ENCODE measurements around the gene CYFIP1.

DNA sequence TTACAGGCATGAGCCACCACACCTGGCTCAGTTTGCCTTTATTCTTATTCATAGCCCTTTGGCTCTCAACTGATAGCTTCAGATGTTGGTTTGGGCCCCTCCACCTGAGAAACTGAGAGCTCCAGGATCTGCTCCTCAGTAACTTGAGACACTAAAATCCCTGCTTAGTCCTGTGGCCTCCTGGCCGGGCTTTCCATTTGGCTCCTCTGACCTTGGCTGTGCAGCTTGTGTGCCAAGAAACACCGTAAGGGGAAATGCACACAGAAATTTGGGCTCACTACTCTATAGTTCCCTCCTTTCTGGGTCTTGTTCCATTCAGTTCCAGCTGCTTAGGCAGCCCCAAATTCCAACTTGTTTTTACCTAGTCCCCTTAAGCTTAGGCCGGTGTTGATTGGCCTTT, 116.8 kb downstream of the CYFIP1 start:
- TF ChIP-seq, protein P1, sequence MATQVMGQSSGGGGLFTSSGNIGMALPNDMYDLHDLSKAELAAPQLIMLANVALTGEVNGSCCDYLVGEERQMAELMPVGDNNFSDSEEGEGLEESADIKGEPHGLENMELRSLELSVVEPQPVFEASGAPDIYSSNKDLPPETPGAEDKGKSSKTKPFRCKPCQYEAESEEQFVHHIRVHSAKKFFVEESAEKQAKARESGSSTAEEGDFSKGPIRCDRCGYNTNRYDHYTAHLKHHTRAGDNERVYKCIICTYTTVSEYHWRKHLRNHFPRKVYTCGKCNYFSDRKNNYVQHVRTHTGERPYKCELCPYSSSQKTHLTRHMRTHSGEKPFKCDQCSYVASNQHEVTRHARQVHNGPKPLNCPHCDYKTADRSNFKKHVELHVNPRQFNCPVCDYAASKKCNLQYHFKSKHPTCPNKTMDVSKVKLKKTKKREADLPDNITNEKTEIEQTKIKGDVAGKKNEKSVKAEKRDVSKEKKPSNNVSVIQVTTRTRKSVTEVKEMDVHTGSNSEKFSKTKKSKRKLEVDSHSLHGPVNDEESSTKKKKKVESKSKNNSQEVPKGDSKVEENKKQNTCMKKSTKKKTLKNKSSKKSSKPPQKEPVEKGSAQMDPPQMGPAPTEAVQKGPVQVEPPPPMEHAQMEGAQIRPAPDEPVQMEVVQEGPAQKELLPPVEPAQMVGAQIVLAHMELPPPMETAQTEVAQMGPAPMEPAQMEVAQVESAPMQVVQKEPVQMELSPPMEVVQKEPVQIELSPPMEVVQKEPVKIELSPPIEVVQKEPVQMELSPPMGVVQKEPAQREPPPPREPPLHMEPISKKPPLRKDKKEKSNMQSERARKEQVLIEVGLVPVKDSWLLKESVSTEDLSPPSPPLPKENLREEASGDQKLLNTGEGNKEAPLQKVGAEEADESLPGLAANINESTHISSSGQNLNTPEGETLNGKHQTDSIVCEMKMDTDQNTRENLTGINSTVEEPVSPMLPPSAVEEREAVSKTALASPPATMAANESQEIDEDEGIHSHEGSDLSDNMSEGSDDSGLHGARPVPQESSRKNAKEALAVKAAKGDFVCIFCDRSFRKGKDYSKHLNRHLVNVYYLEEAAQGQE (IDR thresholded peaks at IDR 0.05; ENCODE audit: insufficient read depth in 1 of 2, low read depth in 2 of 2, low read length in 1 of 2): no peak
- TF ChIP-seq, protein P2, sequence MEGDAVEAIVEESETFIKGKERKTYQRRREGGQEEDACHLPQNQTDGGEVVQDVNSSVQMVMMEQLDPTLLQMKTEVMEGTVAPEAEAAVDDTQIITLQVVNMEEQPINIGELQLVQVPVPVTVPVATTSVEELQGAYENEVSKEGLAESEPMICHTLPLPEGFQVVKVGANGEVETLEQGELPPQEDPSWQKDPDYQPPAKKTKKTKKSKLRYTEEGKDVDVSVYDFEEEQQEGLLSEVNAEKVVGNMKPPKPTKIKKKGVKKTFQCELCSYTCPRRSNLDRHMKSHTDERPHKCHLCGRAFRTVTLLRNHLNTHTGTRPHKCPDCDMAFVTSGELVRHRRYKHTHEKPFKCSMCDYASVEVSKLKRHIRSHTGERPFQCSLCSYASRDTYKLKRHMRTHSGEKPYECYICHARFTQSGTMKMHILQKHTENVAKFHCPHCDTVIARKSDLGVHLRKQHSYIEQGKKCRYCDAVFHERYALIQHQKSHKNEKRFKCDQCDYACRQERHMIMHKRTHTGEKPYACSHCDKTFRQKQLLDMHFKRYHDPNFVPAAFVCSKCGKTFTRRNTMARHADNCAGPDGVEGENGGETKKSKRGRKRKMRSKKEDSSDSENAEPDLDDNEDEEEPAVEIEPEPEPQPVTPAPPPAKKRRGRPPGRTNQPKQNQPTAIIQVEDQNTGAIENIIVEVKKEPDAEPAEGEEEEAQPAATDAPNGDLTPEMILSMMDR (IDR thresholded peaks at IDR 0.05): no peak
- TF ChIP-seq POLR2AphosphoS5 (IDR thresholded peaks at IDR 0.05; ENCODE audit: low read depth, low read length): no peak
- TF ChIP-seq TCF7L2 (IDR thresholded peaks at IDR 0.05; ENCODE audit: low read depth, low read length): no peak
- no peak for TF ChIP-seq SIN3A (IDR thresholded peaks at IDR 0.05; ENCODE audit: borderline replicate concordance, insufficient read depth, low read depth, low read length)
